Colonic mucosa (tissue), 4 donors: ENCODE results near the gene KLHL14. TPM values are rescaled to one million over a fixed set of nuclear protein-coding genes. Genes with fewer than 3 reads are reported as not detected.

Experiments
- DNase-seq: peaks from one replicate; pipeline ENCODE4 v3.0.0-alpha.2; 2020
- H3K27ac ChIP-seq: fragments of 200-600 bp; one replicate; pipeline ENCODE4 v1.8.0; 2021
- H3K27me3 ChIP-seq: fragments of 200-600 bp; one replicate; pipeline ENCODE4 v1.8.0; 2021
- H3K36me3 ChIP-seq: fragments of 200-600 bp; one replicate; pipeline ENCODE4 v1.8.0; 2021
- H3K4me1 ChIP-seq: fragments of 200-600 bp; one replicate; pipeline ENCODE4 v1.8.0; 2021; ENCODE audit warnings: mild to moderate bottlenecking
- H3K4me3 ChIP-seq: fragments of 200-600 bp; one replicate; pipeline ENCODE4 v1.8.0; 2021
- H3K9ac ChIP-seq, 2 donors: one replicate each; pipeline ENCODE4 v1.7.0; 2013; ENCODE audit warnings: control low read depth in 2 of 2, low read depth in 2 of 2, low read length in 2 of 2
- H3K9me3 ChIP-seq: fragments of 200-600 bp; one replicate; pipeline ENCODE4 v1.8.0; 2021
- intact Hi-C: fragments of 100-400 bp; cut with DNase I; formaldehyde crosslinking; loops from one replicate; pipeline ENCODE4 v1.14.1; 2022
- total RNA-seq, 2 donors: library from RNA; stranded (reverse); fragmentation: NEBNext Ultra II Directional in 1 of 2; extraction: Animal tissue kit (Norgen Biotek cat#: 25700) in 1 of 2; gene quantifications; one replicate each; pipeline ENCODE4 v1.2.1, GENCODE V29; 2021
- TF ChIP-seq, protein P1 (sequence below): fragments of 200-600 bp; IDR thresholded peaks from one replicate; pipeline ENCODE4 v1.8.0; 2022; ENCODE audit warnings: antibody characterized with exemption, mild to moderate bottlenecking
- donor health status: healthy.
- donor health status: DM: no; HTN: no; CAD: no.
- donor health status: DM: no; HTN: no; CAD: no.

KLHL14 gene
- total RNA-seq, 2 donors from 2014 or later, result 0.07 to 0.08 TPM

DNA sequence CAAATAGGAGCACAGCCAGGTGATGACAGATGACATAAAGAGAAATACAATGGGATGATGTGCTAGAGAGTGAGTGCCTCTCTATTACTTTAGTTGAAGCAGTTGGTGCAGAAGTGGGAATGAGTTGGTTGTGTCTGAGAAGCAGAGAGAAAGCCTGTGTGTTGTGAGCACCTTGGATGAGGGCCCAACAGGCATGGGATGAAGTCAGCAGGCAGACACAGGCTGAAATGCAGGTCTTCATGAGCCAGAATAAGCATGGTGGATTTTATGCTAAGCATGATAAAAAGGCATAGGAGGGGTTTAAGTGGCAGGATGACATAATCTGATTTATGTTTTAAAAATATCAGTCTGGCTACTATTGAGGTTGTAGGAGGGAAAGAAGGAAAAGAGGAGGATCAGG, 71.5 kb downstream of the KLHL14 start:
- Histone ChIP-seq H3K9ac (no peak overlapping the region), H3K4me1 (no peaks in the 10 kb centered on the region), H3K27me3 (no peaks in the 10 kb centered on the region), H3K36me3 (no peaks in the 10 kb centered on the region), H3K9me3 (no peaks in the 10 kb centered on the region), H3K27ac (no peak overlapping the region), H3K4me3 (no peak overlapping the region)
- DNase-seq, result no peak
- TF ChIP-seq, protein P1, sequence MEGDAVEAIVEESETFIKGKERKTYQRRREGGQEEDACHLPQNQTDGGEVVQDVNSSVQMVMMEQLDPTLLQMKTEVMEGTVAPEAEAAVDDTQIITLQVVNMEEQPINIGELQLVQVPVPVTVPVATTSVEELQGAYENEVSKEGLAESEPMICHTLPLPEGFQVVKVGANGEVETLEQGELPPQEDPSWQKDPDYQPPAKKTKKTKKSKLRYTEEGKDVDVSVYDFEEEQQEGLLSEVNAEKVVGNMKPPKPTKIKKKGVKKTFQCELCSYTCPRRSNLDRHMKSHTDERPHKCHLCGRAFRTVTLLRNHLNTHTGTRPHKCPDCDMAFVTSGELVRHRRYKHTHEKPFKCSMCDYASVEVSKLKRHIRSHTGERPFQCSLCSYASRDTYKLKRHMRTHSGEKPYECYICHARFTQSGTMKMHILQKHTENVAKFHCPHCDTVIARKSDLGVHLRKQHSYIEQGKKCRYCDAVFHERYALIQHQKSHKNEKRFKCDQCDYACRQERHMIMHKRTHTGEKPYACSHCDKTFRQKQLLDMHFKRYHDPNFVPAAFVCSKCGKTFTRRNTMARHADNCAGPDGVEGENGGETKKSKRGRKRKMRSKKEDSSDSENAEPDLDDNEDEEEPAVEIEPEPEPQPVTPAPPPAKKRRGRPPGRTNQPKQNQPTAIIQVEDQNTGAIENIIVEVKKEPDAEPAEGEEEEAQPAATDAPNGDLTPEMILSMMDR, result no peak
- intact Hi-C loops, result no loop called here

DNA sequence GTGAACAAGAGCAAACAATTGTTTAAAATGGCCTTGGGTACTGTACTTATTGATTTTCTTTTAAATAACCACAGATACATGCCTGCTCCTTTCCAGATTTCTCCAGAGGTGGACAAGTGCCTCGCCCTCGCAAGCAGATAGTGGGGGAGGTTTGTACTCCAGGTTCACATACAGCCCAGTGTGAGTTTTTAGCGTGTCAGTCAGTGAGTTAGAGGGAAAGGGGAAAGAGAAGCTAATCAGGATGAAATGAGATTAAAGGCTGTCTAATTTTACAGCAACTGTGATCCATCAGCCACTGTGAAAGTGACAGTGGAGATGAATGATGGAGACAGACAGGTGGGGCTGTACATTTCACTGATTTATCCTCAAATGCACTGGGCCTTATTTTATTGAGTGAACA, 74.7 kb downstream of the KLHL14 start:
- H3K4me1 ChIP-seq, result no peaks in the 10 kb centered on the region
- no peaks in the 10 kb centered on the region for H3K36me3 ChIP-seq
- no peak for DNase-seq
- H3K9ac ChIP-seq, result no peak overlapping the region
- TF ChIP-seq, protein P1, result no peak
- intact Hi-C loops, result no loop called here
- H3K9me3 ChIP-seq, result no peaks in the 10 kb centered on the region
- H3K4me3 ChIP-seq, result no peak overlapping the region
- H3K27ac ChIP-seq, result no peak overlapping the region
- H3K27me3 ChIP-seq, result no peaks in the 10 kb centered on the region

DNA sequence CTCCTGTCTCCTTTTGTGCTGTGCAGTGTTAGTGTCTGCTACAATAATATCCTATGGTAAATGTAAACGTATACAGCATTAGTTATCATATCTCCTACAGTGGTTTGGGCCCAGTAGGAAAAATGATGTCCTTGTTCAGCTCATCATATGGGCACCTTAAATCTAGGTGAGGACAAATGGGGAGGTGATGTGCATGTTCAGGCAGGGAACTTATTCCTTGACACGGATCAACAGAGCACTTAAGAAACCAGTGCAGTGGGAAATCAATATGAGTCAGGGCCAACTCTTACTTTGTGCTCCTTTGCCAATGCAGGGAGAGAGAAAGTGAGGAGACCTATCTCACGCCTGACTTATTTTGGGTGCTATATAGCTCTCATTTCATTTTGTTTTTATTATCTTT, 76.4 kb downstream of the KLHL14 start:
- H3K9me3 ChIP-seq, result no peaks in the 10 kb centered on the region
- intact Hi-C loops, result no loop called here
- no peak for DNase-seq

DNA sequence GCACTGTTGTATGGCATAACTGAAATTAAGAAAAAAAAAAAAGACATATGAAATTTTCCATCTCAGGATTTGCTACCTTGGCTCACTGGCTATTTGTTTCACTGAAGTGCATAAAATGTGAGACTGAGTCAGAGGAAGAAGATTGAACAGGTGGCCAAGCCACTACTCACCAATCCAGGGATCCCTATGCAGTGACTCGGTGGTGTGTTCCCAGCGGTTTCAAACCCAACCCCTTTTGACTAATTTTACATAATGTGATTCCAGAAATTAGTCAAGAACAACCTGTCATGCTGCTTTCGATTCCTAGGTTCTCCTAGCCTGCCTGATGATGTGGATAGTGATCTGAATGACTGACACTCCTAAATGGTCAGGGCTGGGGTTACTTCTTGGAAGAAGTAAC, 77.3 kb downstream of the KLHL14 start:
- no peaks in the 10 kb centered on the region for H3K9me3 ChIP-seq
- no peaks in the 10 kb centered on the region for H3K4me1 ChIP-seq
- intact Hi-C loops, result no loop called here
- TF ChIP-seq, protein P1, result no peak
- no peaks in the 10 kb centered on the region for H3K36me3 ChIP-seq
- no peaks in the 10 kb centered on the region for H3K27me3 ChIP-seq
- H3K27ac ChIP-seq, result no peak overlapping the region
- H3K9ac ChIP-seq, result no peak overlapping the region
- DNase-seq, result no peak
- no peak overlapping the region for H3K4me3 ChIP-seq

More for the DNA sequence above, 76.4 kb downstream of the KLHL14 start:
- Histone ChIP-seq H3K4me1 (no peaks in the 10 kb centered on the region), H3K27me3 (no peaks in the 10 kb centered on the region), H3K36me3 (no peaks in the 10 kb centered on the region), H3K27ac (no peak overlapping the region), H3K4me3 (no peak overlapping the region), H3K9ac (no peak overlapping the region)
- TF ChIP-seq, protein P1, result no peak

DNA sequence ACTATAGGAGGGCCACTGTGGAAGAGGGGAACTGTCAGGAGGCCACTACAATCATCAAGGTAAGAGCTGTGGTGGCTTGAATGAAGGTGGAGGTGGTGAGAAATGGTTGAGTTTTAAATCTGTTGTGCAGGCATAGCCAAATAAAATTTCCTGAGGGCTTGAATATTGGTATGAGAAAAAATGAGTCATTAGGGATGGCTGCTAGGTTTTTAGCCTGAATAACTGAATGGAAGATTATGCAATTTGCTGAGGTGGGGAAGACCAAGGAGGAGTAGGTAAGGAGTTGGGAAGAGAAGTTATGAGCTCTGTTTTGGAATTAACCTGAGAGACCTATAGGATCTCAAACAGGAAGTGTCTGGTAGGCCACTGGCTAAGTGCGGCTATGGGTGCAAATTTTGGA, 84.0 kb downstream of the KLHL14 start:
- Histone ChIP-seq H3K9me3 (no peaks in the 10 kb centered on the region), H3K27me3 (no peaks in the 10 kb centered on the region), H3K9ac (no peak overlapping the region), H3K4me3 (no peak overlapping the region), H3K4me1 (no peaks in the 10 kb centered on the region), H3K36me3 (no peaks in the 10 kb centered on the region), H3K27ac (no peak overlapping the region)
- DNase-seq, result no peak
- intact Hi-C loops, result no loop called here
- TF ChIP-seq, protein P1, result no peak

DNA sequence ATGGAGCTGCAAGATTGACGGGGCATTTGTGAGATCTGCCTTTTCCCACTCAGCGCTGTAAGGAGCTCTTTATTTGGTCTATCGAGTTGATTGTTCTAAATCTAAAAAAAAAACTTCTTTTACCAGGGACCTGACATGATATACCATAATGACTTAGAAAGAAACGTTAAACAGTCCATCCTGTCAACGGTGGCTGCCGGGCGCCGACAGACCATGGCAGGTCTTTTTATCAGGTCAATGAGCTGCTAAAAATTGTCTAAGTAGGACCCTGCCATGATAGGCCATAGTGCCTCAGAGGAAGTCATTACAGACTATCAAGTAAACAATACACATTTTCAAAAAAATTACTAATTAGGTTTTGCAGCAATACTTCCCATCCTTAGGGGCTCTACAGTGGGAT, 87.9 kb downstream of the KLHL14 start:
- no peaks in the 10 kb centered on the region for H3K9me3 ChIP-seq
- no peak overlapping the region for H3K27ac ChIP-seq
- no peaks in the 10 kb centered on the region for H3K36me3 ChIP-seq
- H3K4me3 ChIP-seq, result no peak overlapping the region
- TF ChIP-seq, protein P1, result no peak
- no peaks in the 10 kb centered on the region for H3K27me3 ChIP-seq
- DNase-seq, result no peak
- H3K9ac ChIP-seq, result no peak overlapping the region
- intact Hi-C loops, result no loop called here
- no peaks in the 10 kb centered on the region for H3K4me1 ChIP-seq
